ENCODE measurements around the gene IFT25. TPM values are rescaled to one million over a fixed set of nuclear protein-coding genes. Genes with fewer than 3 reads are reported as not detected.

The IFT25 gene
- total and polyA plus RNA-seq, 9 donors, result 22.4 to 30.3 (median 25.2) TPM

GRCh38 chr1:53962395-53962794, 16.9 kb upstream of the IFT25 start:
- H3K36me3 ChIP-seq (ENCODE audit: control insufficient read depth, insufficient read depth, low read length), result peaks cover 55% of the 10 kb centered on the region
- no peaks in the 10 kb centered on the region for H3K4me1 ChIP-seq (ENCODE audit: control insufficient read depth, insufficient read depth, low read length)
- no peak overlapping the region for H3K27ac ChIP-seq (ENCODE audit: low read length)
- H3K9me3 ChIP-seq (replicated peaks; ENCODE audit: control insufficient read depth, low read depth, low read length), result no peaks in the 10 kb centered on the region
- 87% methylated on average over 3 of the region's 4 CpGs for WGBS (ENCODE audit: insufficient coverage)
- H3K27me3 ChIP-seq (ENCODE audit: control insufficient read depth, insufficient read depth, low read length), result no peaks in the 10 kb centered on the region
- no peak overlapping the region for H3K4me3 ChIP-seq (ENCODE audit: low read length)
- no peak for DNase-seq

DNA sequence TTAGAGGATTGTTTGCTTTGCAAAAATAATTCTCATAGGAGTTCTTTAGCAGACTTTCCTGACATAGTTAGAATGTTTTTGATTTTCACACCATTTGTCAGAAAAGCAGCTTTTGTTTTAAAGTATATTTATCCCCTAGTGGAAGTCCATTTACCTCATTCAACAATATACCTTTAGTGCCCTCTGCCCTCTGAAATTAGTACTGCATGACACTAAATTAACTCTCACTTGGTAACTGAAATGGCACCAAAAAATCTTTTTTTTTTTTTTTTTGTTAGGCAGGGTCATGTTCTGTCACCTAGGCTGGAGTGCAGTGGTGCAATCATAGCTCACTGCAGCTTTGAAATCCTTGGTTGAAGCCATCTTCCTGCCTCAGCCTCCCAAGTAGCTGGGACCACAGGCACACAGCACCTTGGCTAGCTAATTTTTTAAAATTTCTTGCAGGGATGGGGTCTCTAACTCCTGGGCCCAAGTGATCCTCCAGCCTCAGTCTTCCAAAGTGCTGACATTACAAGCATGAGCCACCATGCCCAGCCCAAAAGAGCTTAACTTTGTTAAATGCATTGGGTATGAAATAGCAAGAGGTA, 14.3 kb upstream of the IFT25 start:
- peaks cover 54% of the 10 kb centered on the region for H3K36me3 ChIP-seq (ENCODE audit: control insufficient read depth, insufficient read depth, low read length)
- H3K9me3 ChIP-seq (replicated peaks; ENCODE audit: control insufficient read depth, low read depth, low read length), result no peaks in the 10 kb centered on the region
- no peak overlapping the region for H3K27ac ChIP-seq (ENCODE audit: low read length)
- H3K4me3 ChIP-seq (ENCODE audit: low read length), result no peak overlapping the region
- H3K4me1 ChIP-seq (ENCODE audit: control insufficient read depth, insufficient read depth, low read length), result no peaks in the 10 kb centered on the region
- DNase-seq, result no peak
- no peaks in the 10 kb centered on the region for H3K27me3 ChIP-seq (ENCODE audit: control insufficient read depth, insufficient read depth, low read length)

- 20% methylated on average over 1 of the region's 3 CpGs for WGBS (ENCODE audit: insufficient coverage)
- no peak for DNase-seq
- peaks cover 39% of the 10 kb centered on the region for H3K36me3 ChIP-seq (ENCODE audit: control insufficient read depth, insufficient read depth, low read length)
- H3K27ac ChIP-seq (ENCODE audit: low read length), result no peak overlapping the region
- H3K4me3 ChIP-seq (ENCODE audit: low read length), result no peak overlapping the region
- H3K4me1 ChIP-seq (ENCODE audit: control insufficient read depth, insufficient read depth, low read length), result no peaks in the 10 kb centered on the region
- H3K27me3 ChIP-seq (ENCODE audit: control insufficient read depth, insufficient read depth, low read length), result no peaks in the 10 kb centered on the region
- H3K9me3 ChIP-seq (replicated peaks; ENCODE audit: control insufficient read depth, low read depth, low read length), result no peaks in the 10 kb centered on the region
Observed at GRCh38 chr1:53957194-53957818, 11.8 kb upstream of the IFT25 start.

- no peaks in the 10 kb centered on the region for H3K9me3 ChIP-seq (replicated peaks; ENCODE audit: control insufficient read depth, low read depth, low read length)
- no peaks in the 10 kb centered on the region for H3K27me3 ChIP-seq (ENCODE audit: control insufficient read depth, insufficient read depth, low read length)
- peaks cover 42% of the 10 kb centered on the region for H3K36me3 ChIP-seq (ENCODE audit: control insufficient read depth, insufficient read depth, low read length)
- H3K4me3 ChIP-seq (ENCODE audit: low read length), result no peak overlapping the region
- no CpG with 5 or more reads among the region's 3 CpGs for WGBS (ENCODE audit: insufficient coverage)
- H3K4me1 ChIP-seq (ENCODE audit: control insufficient read depth, insufficient read depth, low read length), result no peaks in the 10 kb centered on the region
- no peak for DNase-seq
- no peak overlapping the region for H3K27ac ChIP-seq (ENCODE audit: low read length)
Observed at GRCh38 chr1:53956308-53957168, 11.0 kb upstream of the IFT25 start.

- no CpG with 5 or more reads among the region's 2 CpGs for WGBS (ENCODE audit: insufficient coverage)
- H3K27me3 ChIP-seq (ENCODE audit: control insufficient read depth, insufficient read depth, low read length), result no peaks in the 10 kb centered on the region
- DNase-seq, result no peak
- no peaks in the 10 kb centered on the region for H3K9me3 ChIP-seq (replicated peaks; ENCODE audit: control insufficient read depth, low read depth, low read length)
- no peak overlapping the region for H3K4me3 ChIP-seq (ENCODE audit: low read length)
- no peak overlapping the region for H3K27ac ChIP-seq (ENCODE audit: low read length)
- H3K36me3 ChIP-seq (ENCODE audit: control insufficient read depth, insufficient read depth, low read length), result peaks cover 31% of the 10 kb centered on the region
- peaks cover 6% of the 10 kb centered on the region for H3K4me1 ChIP-seq (ENCODE audit: control insufficient read depth, insufficient read depth, low read length)
Observed at GRCh38 chr1:53954128-53954527, 8.6 kb upstream of the IFT25 start.

DNA sequence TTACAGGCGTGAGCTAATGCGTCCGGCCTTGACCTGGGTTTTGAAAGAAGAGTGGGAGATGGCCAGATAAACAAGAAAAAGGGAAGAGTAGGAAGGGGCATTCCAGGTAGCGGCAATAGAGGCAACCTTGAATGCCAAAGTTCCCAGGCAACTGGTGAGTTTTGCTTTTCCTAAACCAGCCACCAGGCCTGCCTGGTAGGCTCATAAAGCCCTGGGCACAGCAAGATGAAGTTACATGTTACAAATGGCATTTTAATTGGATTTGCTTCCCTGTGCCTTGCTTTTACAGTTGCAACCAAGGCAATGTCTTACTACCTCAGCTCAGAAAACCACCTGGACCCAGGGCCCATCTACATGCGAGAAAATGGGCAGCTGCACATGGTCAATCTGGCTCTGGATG, 6.2 kb upstream of the IFT25 start:
- no peak overlapping the region for H3K4me3 ChIP-seq (ENCODE audit: low read length)
- H3K27ac ChIP-seq (ENCODE audit: low read length), result no peak overlapping the region
- no peaks in the 10 kb centered on the region for H3K27me3 ChIP-seq (ENCODE audit: control insufficient read depth, insufficient read depth, low read length)
- no peak for DNase-seq
- H3K36me3 ChIP-seq (ENCODE audit: control insufficient read depth, insufficient read depth, low read length), result peaks cover 21% of the 10 kb centered on the region
- peaks cover 14% of the 10 kb centered on the region for H3K4me1 ChIP-seq (ENCODE audit: control insufficient read depth, insufficient read depth, low read length)
- 93% methylated on average over 5 of the region's 5 CpGs for WGBS (ENCODE audit: insufficient coverage)
- no peaks in the 10 kb centered on the region for H3K9me3 ChIP-seq (replicated peaks; ENCODE audit: control insufficient read depth, low read depth, low read length)

DNA sequence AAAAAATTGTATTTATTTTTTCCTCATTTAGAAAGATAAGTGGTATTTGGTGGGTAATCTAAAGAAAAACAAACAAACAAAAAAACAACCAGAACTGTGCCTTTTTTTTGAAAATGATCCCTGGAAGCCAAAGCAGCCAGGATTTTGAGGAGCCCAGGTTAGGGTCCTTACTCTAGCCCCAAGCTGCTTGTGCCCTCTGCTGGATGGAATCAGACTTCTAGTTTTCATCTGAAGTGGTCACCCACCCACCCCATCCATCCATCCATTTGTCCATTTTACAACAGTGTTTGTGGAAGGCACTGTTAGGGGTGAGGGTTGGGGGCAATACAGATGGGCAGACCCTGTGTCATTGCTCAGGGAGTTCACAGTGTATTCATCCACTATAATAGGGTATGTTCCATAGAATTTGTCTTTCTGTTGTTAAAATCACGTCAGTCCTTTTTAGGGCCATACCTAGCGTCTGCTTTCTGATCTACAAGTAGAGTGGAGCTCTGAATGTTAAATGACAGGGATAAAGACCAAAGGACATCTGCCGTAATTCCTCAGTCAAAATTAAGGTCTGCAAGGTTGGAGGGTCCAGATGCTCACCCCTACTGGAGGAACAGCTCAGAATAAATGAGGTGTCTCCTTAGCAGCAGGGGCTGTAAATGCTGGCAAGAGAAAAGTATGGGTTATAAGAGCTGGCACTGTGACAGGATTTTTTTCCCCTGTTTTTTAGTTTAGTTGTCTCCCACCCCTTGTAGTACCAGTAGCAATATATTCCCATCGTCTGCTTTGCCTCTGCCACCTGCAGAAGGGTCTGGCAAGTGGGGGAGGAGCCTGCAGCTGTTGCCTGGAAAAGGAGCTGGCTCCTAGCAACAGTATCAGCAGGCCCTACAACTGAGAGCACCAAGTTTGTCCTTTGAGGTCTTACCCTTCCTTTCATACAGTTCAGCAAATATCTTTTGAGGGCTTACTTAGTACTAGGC, 3.8 kb upstream of the IFT25 start:
- no peaks in the 10 kb centered on the region for H3K9me3 ChIP-seq (replicated peaks; ENCODE audit: control insufficient read depth, low read depth, low read length)
- WGBS (ENCODE audit: insufficient coverage), result 58% methylated on average over 2 of the region's 4 CpGs

DNA sequence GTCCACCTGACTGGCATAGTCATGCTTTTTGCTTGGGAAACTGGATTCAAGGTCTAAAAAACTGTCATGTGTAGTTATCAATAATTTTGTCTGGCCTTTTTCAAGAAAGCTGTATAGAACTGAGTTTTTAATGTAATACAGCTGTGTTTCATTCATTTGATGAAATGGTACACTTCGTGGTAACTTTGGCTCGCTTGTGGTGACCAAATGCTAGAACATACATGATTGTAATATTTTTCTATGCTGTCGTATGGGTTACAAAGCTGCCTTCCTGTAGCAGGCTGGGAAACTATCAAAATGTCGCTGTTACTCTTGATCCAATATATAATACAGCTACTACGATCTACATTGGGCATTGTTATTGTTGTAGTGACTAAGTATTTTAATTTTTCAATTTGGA, 2.8 kb upstream of the IFT25 start:
- Histone ChIP-seq H3K27me3 (ENCODE audit: control insufficient read depth, insufficient read depth, low read length) (no peaks in the 10 kb centered on the region), H3K27ac (ENCODE audit: low read length) (no peak overlapping the region), H3K9me3 (replicated peaks; ENCODE audit: control insufficient read depth, low read depth, low read length) (no peaks in the 10 kb centered on the region), H3K4me3 (ENCODE audit: low read length) (no peak overlapping the region), H3K4me1 (ENCODE audit: control insufficient read depth, insufficient read depth, low read length) (peaks cover 23% of the 10 kb centered on the region), H3K36me3 (ENCODE audit: control insufficient read depth, insufficient read depth, low read length) (peaks cover 15% of the 10 kb centered on the region)
- DNase-seq, result no peak
- no CpG with 5 or more reads among the region's 5 CpGs for WGBS (ENCODE audit: insufficient coverage)

More for the DNA sequence above, 3.8 kb upstream of the IFT25 start:
- Histone ChIP-seq H3K4me3 (ENCODE audit: low read length) (no peak overlapping the region), H3K36me3 (ENCODE audit: control insufficient read depth, insufficient read depth, low read length) (peaks cover 15% of the 10 kb centered on the region), H3K27me3 (ENCODE audit: control insufficient read depth, insufficient read depth, low read length) (no peaks in the 10 kb centered on the region), H3K4me1 (ENCODE audit: control insufficient read depth, insufficient read depth, low read length) (peaks cover 22% of the 10 kb centered on the region), H3K27ac (ENCODE audit: low read length) (no peak overlapping the region)
- DNase-seq, result peak; percentile 59

- DNase-seq, result peak; percentile 56
Observed at GRCh38 chr1:53947172-53947907, 1.8 kb upstream of the IFT25 start.

More at GRCh38 chr1:53947172-53947907, 1.8 kb upstream of the IFT25 start:
- peak overlapping the region; percentile 87 for H3K27ac ChIP-seq (ENCODE audit: low read length)
- H3K4me1 ChIP-seq (ENCODE audit: control insufficient read depth, insufficient read depth, low read length), result peaks cover 23% of the 10 kb centered on the region
- peak overlapping the region; percentile 74 for H3K4me3 ChIP-seq (ENCODE audit: low read length)
- WGBS (ENCODE audit: insufficient coverage), result 44% methylated on average over 4 of the region's 6 CpGs
- no peaks in the 10 kb centered on the region for H3K9me3 ChIP-seq (replicated peaks; ENCODE audit: control insufficient read depth, low read depth, low read length)
- H3K36me3 ChIP-seq (ENCODE audit: control insufficient read depth, insufficient read depth, low read length), result peaks cover 15% of the 10 kb centered on the region
- H3K27me3 ChIP-seq (ENCODE audit: control insufficient read depth, insufficient read depth, low read length), result no peaks in the 10 kb centered on the region
